Measurements from ENCODE around the gene MSL2.
"Not testable (repeated sequence)": the region's sequence is repeated elsewhere in the genome, so short reads cannot be mapped to it uniquely, and the experiment has no call there.

The MSL2 gene

DNA sequence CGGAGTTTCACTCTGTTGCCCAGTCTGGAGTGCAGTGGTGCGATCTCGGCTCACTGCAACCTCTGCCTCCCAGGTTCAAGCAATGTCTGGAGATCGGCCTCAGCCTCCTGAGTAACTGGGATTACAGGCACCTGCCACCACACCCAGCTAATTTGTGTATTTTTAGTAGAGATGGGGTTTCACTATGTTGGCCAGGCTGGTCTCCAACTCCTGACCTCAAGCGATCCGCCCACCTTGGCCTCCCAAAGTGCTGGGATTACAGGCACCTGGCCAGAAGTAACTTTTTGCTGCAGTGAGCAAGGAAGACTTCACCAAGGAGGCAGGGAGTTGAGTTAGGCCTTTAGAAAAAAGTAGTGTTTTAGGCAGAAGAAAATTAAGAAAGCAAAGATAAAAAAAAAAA, 3.9 kb downstream of the MSL2 start:
- not testable (repeated sequence) for DNase-seq

DNA sequence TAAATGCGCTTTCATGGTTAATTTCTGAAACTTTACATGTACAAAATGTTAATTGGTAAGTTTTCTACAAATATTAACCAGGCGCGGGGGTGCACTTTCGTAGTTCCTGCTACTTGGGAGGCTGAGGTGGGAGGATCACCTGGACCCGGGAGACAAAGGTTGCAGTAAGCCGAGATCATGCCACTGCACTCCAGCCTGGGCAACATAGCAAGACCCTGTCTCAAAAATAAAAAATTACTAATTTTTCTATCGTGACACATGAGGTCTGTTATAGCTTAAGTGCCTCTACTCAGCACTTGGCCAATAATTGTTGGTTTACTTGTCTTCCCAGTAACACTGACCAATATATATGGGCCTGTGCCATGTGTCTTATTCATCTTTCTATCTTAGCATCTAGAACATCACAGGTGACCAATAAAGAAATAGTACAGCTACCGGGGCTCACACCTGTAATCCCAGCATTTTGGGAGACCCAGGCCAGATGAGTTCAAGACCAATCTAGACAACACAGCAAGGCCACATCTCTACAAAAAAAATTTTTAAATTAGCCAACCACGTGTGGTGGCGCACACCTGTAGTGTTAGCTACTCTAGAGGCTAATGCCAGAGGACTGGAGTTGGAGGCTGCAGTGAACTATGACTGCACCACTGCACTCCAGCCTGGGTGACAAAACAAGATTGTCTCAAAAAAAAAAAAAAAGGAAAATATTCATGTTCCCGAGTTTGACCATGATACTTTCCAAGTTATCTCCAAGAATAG, 6.1 kb downstream of the MSL2 start:
- DNase-seq = no peak

DNA sequence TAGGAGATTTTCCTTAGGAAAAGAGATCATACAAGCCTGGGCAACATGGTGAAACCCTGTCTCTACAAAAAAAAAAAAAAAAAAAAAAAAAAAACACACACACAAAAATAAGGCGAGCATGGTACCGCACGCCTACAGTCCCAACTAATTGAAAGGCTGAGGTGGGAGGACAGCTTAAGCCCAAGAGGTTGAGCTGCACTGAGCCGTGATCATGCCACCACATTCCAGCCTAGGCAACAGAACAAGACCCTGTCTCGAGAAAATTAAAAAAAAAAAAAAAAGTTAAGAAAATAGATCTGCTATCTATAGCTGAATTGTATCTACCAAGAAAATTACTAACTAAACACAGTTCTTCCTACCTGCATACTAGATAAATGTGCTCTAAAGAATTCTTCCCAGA, 7.1 kb downstream of the MSL2 start:
- DNase-seq = no peak

DNA sequence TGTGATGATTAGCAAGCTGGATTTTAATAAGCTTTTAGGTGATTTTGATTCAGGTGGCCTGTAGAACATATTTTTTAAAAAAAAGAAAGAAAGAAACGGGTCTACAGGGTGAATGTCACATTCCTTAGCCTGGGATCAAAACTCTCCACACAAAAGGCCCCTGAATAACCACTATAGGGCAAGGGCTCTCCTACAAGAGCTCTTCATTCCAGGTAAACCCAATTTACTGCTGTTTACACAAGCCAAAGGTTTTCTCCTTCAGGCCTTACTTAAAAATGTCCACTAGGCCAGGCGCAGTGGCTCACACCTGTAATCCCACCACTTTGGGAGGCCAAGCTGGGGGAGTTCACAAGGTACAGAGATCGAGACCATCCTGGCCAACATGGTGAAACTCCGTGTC, 8.3 kb downstream of the MSL2 start:
- no peak for DNase-seq

DNA sequence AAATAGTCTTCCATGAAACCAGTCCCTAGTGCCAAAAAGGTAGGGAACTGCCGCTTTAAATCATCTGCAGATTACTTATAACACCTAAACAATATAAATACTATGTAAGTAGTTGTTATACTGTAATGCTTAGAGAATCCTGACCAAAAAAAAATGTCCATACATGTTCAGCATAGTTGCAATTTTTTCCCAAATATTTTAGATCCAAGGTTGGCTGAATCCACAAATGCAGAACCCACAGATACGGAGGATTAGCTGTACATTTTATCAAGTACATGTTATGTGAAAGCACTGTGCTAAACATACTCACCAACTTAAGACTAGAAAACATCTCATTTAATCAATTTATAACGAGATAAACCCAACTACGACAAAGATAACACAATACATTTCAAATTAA, 9.3 kb downstream of the MSL2 start:
- no peak for DNase-seq

DNA sequence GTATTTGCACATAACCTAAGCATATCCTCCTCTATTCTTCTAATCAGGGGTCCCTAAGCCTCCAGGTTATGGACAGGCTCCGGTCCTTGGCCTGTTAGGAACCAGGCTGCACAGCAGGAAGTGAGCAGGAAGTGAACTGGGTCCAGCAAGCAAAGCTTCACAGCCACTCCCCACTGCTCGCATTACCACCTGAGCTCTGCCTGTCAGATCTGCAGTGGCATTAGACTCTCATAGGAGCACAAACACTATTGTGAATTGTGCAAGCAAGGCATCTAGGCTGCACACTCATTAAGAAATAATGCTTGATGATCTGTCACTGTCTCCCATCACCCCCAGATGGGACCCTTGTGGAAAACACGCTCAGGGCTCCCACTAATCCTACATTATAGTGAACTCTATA, 9.8 kb downstream of the MSL2 start:
- DNase-seq = no peak

DNA sequence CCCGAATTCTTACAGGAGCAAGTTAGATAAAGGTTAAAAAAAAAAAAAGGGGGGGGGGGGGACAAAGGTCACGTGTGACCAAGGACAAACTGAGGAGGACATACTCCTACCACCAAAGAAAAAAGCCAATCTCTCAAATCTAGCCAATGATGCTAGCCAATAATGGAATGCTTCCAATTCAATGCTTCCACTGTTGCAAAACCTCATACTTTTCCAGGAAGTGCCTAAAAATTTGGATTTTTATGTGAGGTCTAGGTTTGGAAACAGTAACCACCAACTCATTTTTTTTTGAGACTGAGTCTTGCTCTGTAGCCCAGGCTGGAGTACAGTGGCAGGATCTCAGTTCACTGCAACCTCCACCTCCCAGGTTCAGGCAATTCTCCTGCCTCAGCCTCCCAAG, 11.4 kb downstream of the MSL2 start:
- DNase-seq = no peak

DNA sequence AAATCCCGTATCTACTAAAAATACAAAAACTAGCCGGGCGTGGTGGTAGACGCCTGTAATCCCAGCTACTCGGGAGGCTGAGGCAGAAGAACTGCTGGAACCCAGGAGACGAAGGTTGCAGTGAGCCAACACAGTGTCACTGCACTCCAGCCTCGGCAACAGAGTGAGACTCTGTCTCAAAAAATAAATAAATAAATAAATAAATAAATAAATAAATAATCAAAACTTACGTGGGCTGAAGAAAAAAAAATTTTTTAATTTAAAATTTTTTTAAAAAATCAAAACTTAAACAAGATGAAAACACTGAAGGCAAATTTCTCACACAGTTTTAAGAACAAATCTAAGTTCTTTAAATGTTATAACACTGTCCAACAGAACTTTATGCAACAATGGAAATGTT, 14.4 kb downstream of the MSL2 start:
- DNase-seq = no peak

DNA sequence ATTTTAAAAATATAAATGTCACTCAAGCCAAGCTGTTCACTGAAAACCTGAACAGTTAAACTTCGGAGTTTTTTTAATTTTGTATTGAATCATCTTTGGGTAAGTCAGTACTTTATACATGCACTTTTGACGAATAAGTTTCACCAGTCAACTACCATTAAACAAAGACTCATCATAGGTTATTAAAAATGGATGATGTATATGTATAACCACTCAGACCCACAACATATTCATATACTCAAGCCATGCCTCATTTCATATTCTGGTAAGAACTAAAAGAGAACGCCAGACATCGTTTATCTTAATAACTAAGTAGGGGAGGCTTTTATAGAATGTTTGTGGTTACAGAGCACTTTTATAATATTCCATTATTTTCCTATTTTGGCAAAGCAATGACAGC, 18.3 kb downstream of the MSL2 start:
- no peak for DNase-seq

DNA sequence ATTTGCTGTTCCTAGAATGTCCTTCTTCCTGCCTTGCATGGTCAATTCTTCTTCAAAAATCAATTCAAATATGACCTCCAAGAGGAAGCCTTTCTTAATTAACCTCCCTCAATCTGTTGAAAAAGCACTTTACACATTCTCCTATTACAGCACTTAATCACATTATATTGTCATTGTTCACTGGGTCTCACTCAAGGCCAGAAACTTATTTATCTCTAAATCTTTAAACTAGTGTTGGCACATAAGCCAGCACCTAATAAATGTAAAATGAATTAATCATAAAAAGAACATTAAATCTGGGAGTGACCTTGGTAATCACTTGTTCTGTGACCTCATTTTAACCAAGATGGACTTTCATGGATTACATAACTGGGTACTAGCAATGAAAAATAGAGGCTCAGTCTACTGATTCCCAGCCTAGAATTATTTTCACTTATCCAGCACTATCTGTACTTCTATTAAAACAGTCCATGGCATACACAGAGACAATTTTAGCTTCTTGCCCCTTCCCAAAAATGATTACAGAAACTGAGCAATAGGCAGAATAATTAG, 22.1 kb downstream of the MSL2 start:
- DNase-seq = no peak

DNA sequence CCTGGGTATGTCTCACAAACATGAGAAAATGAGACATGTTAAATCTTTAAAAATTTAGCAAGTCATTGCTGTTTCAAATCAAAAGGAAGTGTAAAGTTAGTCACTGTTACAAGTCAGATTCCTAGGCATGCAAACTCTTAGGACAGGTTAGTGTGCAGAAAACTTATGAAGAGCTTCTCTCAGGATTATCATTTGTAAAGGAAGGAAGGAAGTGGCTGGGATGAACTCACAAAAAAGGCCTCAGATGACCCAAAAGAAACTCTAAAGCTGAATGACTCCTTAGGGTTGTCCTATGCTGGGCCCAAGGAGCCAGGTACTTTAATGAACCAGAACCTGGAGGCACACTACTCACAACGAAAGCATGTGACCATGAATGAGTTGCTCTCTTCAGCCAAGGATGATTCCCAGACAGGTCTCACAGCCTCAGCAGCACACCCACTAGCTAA, 25.0 kb downstream of the MSL2 start:
- DNase-seq = no peak

DNA sequence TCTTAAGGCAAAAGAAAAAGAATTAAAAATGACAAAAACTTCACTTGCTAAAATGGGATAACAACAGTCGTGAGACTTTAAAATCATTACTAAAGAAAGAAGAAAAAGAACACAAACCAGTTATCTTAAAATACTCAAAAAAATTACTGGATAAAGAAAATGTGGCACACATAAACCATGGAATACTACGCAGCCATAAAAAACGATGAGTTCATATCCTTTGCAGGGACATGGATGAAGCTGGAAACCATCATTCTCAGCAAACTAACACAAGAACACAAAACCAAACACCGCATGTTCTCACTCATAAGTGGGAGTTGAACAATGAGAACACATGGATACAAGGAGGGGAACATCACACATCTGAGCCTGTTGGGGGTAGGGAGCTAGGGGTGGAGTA, 27.9 kb downstream of the MSL2 start:
- DNase-seq = not testable (repeated sequence)

DNA sequence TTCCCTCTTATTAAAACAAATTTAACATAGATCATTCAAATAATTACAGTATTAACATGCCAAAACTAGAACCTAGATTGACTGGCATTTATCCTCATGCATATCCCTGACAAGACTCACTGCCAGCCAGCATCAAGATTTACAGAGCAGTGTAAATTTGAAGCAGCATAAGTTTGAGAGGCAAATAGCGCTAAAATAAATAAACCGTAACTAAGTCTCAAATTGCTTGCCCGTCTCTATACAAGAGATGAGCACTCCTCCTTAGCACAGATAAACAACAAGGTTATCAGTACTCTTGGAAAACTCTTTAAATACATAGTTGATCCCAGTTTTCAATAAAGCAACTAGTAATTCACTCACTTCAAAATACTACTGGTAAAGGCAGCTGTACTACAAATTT, 29.6 kb downstream of the MSL2 start:
- DNase-seq = no peak

DNA sequence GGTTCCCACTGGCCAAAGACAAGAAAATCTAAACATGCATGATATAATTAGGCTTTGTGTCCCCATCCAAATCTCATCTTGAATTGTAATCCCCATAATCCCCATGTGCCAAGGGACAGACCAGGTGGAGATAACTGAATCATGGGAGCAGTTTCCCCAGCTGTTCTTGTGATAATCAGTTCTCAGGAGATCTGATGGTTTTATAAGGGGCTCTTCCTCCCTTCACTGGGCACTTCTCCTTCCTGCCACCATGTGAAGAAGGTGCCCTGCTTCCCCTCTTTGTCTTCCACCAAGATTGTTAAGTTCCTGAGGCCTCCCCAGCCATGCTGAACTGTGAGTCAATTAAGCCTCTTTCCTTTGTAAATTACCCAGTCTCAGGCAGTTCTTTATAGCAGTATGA, 32.5 kb downstream of the MSL2 start:
- DNase-seq = not testable (repeated sequence)

DNA sequence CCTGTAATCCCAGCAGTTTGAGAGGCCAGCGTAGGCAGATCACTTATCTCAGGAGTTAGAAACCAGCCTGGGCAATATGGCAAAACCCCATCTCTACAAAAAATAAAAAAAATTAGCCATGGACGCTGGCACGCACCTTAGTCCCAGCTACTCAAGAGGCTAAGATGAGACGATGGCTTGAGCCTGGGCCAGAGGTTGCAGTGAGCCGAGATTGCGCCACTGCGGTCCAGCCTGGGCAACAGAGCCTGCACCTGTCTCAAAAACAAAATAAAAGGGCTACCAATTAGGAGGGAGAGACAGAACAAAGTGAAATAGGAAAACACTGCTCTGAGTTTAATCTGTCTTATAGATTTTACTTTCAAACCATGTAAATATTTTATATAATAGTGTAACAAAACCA, 33.8 kb downstream of the MSL2 start:
- DNase-seq = no peak

DNA sequence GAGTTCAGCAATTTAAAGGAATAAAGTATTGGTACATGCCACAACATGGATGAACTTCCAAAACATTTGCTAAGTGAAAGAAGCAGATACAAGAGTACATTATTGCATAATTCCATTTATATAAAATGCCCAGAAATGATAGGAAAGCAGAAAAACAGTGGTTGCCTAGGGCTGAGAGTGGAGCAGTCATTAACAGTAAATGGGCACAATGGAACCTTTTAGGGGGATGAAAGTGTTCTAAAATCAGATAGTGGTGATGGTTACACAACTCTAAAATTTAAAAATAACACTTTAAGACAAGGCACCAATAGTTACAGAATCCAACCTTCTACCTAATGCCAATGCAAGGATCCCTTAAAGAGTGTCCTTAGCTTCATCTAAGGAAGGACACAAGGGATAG, 34.6 kb downstream of the MSL2 start:
- no peak for DNase-seq

DNA sequence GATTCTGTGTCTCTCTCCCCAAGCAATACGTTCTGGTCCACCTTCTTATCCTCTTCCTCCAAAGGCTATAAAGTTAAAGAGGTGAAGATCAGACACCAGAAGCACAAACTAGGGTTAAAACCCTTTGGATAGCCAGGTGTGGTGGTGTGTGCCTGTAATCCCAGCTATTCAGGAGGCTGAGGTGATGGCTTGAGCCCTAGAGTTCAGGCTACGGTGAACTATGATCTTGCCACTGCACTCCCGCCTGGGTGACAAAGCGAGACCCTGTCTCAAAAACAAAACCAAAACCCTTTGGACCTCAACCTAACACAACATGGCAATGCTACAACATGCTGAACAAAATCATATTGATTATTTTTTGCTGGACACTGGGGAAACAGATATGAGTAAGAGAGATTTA, 43.2 kb downstream of the MSL2 start:
- DNase-seq = no peak

DNA sequence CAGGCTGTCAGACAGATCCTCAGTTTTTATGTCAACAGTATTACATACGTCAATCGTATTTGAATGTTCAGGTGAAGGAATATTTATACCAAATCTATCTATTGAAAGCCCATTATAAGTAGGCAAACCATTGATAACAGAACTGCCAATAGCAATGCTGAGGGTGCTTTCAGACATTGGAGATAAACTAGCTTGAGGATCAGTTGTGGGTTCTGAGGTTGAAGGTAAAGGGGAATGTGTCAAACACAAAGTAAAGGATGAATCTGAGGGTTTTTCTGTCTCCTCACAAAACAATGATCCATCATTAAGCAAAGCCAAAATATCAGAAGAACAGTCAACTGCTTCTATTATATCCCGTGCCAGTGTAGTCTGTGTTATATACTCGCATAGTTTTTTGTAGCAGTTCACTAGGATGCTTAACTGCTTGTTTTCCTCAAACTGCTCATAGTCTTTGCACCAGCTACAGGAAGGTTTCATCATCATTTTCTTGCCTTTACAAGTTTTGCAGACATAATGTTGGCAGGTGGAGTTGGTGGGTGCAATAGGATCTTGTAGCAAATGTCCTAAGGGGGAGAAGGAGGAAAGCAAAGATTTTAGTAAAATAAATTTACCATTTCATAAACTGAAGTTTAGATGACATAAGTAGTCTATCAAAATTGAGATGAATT, 43.8 kb downstream of the MSL2 start:
- no peak for DNase-seq

DNA sequence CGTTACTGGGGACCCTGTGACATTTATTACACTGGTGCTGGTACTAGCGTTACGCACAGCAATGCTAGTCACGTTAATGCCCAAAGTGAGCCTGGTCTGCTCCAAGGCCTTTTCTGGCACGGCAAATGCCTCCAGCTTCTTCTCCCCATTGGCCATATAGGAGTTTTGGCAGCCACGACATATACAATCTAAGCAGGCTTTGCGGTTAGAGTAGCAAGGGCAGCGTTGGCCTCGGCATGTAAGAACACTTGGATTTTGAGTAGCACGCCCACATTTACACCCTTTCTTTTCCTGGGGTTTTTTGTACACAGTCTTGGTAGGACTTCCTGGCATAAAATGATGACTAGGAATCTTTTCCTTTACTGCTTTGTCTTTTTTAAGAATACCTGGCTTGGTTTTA, 44.9 kb downstream of the MSL2 start:
- DNase-seq = no peak

DNA sequence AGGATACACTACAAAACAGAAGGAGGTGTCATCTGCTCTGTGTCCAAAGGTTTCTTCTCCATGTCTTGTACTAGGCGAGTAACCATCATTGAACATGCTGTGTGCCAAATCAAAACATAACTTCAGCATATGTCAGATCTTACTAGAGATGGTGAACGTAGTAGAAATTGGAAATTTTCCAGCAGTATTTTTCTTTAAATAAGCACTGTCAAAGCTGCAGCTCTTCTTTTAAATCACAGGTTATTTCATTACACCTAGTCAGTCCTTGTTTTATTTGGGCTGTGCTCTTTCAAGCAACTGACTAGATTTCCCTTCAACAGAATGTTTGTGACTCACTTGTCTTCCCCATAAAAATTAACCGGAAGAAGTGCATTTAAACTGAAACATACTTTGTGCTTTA, 46.5 kb downstream of the MSL2 start:
- no peak for DNase-seq

DNA sequence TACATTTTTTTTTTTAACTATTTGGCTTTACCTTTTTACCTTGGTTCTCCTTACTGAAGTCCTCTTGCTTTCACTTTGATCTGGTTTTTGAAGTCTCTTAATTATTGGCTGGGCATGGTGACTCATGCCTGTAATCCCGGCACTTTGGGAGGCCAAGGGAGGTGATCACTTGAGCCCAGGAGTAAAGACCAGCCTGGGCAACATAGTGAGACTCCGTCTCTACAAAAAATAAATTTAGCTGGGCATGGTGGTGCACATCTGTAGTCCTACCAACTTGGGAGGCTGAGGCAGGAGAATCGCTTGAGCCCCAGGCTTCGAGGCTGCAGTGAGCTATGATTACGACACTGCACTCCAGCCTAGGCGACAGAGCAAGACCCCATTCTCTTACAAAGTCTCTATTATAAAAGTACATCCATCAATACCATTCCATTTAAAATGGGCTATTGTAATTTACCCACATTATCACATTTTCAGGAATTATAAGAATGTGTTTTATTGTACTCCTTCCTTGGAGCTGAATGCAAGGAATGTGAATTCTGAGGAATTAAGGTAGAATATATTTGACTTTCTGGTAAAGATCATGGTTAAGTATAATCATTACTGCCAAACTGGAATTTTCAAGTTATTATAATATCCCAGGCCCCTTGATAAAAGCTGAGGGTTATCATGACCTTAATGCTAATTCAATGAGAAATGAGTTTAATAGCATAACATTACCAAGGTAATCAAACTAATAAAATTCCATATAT, 49.0 kb downstream of the MSL2 start:
- no peak for DNase-seq

DNA sequence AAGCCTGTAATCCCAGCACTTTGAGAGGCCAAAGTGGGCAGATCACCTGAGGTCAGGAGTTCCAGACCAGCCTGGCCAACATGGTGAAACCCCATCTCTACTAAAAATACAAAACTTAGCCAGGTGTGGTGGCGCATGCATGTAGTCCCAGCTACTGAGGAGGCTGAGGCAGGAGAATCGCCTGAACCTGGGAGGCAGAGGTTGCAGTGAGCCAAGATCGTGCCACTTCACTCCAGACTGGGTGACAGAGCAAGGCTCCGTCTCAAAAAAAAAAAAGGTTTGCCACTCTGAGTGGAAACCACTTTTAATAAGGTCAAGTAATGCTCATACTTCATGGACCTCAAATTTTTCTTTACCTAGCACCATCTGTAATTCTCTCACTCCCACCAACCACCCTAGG, 51.7 kb downstream of the MSL2 start:
- not testable (repeated sequence) for DNase-seq

DNA sequence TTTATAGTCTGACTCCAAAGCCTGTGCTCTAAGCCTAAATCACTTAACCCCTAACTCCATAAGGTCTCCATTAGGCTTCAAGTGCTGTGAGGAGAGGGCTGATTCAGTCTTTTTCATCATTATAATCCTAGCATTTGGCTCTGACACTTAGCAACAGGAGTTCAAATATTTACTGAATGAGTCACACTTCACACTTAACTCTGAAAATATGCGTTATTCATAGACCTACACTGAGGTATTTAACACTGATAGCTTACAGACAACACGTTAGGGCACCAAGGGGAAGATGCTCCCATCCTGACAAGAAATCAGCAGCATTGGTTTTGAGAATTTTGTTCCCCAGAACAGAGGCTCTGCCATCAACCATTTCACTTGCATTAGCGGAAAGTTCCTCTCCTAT, 53.5 kb downstream of the MSL2 start:
- no peak for DNase-seq

DNA sequence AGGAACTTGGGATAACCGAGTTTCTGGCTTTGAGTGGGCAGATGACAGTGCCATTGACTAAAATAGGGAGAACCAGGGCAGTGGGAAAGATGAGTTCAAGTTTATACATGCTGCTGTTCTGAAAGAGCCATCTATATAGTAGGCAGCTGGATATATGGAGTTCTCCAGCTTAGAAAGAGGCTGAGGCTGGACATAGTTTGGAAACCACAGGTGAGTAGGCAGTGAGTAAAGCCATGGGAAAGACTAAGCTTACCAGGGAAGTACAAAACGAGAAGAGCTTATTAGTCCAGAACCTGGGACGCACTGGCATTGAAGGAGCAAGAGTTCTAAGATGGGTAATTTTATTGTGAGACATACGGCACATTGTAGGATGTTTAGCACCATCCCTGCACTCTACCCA, 54.2 kb downstream of the MSL2 start:
- no peak for DNase-seq
